GM18867 (cell line): Measurements from ENCODE around the gene NUP205.
"Not testable (repeated sequence)": the region's sequence is repeated elsewhere in the genome, so short reads cannot be mapped to it uniquely, and the experiment has no call there.

Experiments
- ATAC-seq: cut with Tn5 transposase; IDR thresholded peaks from one replicate; pipeline ENCODE4 v1.9.1; 2021; ENCODE audit warnings: mild to moderate bottlenecking, moderate library complexity; ENCODE audit not compliant: unreplicated experiment

NUP205 gene

GRCh38 chr7:135666156-135666555, 108.4 kb downstream of the NUP205 start:
- no peak for ATAC-seq

GRCh38 chr7:135666846-135667245, 109.1 kb downstream of the NUP205 start:
- no peak for ATAC-seq

- not testable (repeated sequence) for ATAC-seq
Measured at GRCh38 chr7:135667626-135668025, 109.9 kb downstream of the NUP205 start.

- not testable (repeated sequence) for ATAC-seq
Measured at GRCh38 chr7:135668852-135669395, 111.2 kb downstream of the NUP205 start.

- ATAC-seq = no peak
Measured at GRCh38 chr7:135669774-135670173, 112.1 kb downstream of the NUP205 start.

GRCh38 chr7:135670179-135670578, 112.5 kb downstream of the NUP205 start:
- ATAC-seq = no peak

GRCh38 chr7:135672560-135673359, 115.0 kb downstream of the NUP205 start:
- peak; percentile 85 for ATAC-seq

- no peak for ATAC-seq
Measured at GRCh38 chr7:135673360-135673706, 115.6 kb downstream of the NUP205 start.

GRCh38 chr7:135678612-135679575, 121.2 kb downstream of the NUP205 start:
- no peak for ATAC-seq

- no peak for ATAC-seq
Measured at GRCh38 chr7:135681762-135682161, 124.0 kb downstream of the NUP205 start.

- ATAC-seq = no peak
Measured at GRCh38 chr7:135682191-135682590, 124.5 kb downstream of the NUP205 start.

GRCh38 chr7:135683609-135684008, 125.9 kb downstream of the NUP205 start:
- no peak for ATAC-seq

- ATAC-seq = no peak
Measured at GRCh38 chr7:135684136-135684535, 126.4 kb downstream of the NUP205 start.

GRCh38 chr7:135684699-135685098, 127.0 kb downstream of the NUP205 start:
- no peak for ATAC-seq

- ATAC-seq = no peak
Measured at GRCh38 chr7:135685306-135686084, 127.8 kb downstream of the NUP205 start.

GRCh38 chr7:135687466-135687865, 129.7 kb downstream of the NUP205 start:
- ATAC-seq = no peak

GRCh38 chr7:135690566-135690965, 132.8 kb downstream of the NUP205 start:
- no peak for ATAC-seq

- ATAC-seq = no peak
Measured at GRCh38 chr7:135692055-135692454, 134.3 kb downstream of the NUP205 start.

GRCh38 chr7:135692606-135693005, 134.9 kb downstream of the NUP205 start:
- not testable (repeated sequence) for ATAC-seq

GRCh38 chr7:135693558-135693957, 135.8 kb downstream of the NUP205 start:
- no peak for ATAC-seq
